Cortex of kidney (tissue), 1 donor: Measurements from ENCODE around the gene SFXN5.

Source experiments
- DNase-seq: peaks from one replicate; lab custom pipeline; 2025; lab: John Stamatoyannopoulos, UW

The SFXN5 gene

GRCh38 chr2:72975017-72975416 is 96.5 kb downstream of the SFXN5 start:
- DNase-seq = no peak

- no peak for DNase-seq
These were observed 97.1 kb downstream of the SFXN5 start for GRCh38 chr2:72974436-72974754.

GRCh38 chr2:72973566-72974435 is 97.7 kb downstream of the SFXN5 start:
- DNase-seq = no peak

- no peak for DNase-seq
These were observed 98.4 kb downstream of the SFXN5 start for GRCh38 chr2:72973137-72973535.

- DNase-seq = no peak
These were observed 99.0 kb downstream of the SFXN5 start for GRCh38 chr2:72972352-72973136.

GRCh38 chr2:72971036-72971435 is 100.5 kb downstream of the SFXN5 start:
- no peak for DNase-seq

- DNase-seq = no peak
These were observed 101.8 kb downstream of the SFXN5 start for GRCh38 chr2:72969706-72970105.

- no peak for DNase-seq
These were observed 103.2 kb downstream of the SFXN5 start for GRCh38 chr2:72968286-72968685.

GRCh38 chr2:72965770-72966450 is 105.6 kb downstream of the SFXN5 start:
- no peak for DNase-seq

GRCh38 chr2:72965016-72965415 is 106.5 kb downstream of the SFXN5 start:
- no peak for DNase-seq

GRCh38 chr2:72964146-72964525 is 107.4 kb downstream of the SFXN5 start:
- DNase-seq = no peak

GRCh38 chr2:72963423-72964145 is 107.9 kb downstream of the SFXN5 start:
- DNase-seq = no peak

GRCh38 chr2:72962911-72963310 is 108.6 kb downstream of the SFXN5 start:
- no peak for DNase-seq

- DNase-seq = no peak
These were observed 109.6 kb downstream of the SFXN5 start for GRCh38 chr2:72961853-72962468.

- no peak for DNase-seq
These were observed 110.3 kb downstream of the SFXN5 start for GRCh38 chr2:72961036-72961720.

- no peak for DNase-seq
These were observed 111.2 kb downstream of the SFXN5 start for GRCh38 chr2:72959995-72960981.

- DNase-seq = no peak
These were observed 112.0 kb downstream of the SFXN5 start for GRCh38 chr2:72959554-72959953.

- DNase-seq = no peak
These were observed 112.7 kb downstream of the SFXN5 start for GRCh38 chr2:72958542-72959385.

- DNase-seq = no peak
These were observed 114.6 kb downstream of the SFXN5 start for GRCh38 chr2:72956936-72957335.
